Lung (tissue), 12 donors: ENCODE data around the gene ENTPD6. TPM values are rescaled to one million over a fixed set of nuclear protein-coding genes. Genes with fewer than 3 reads are reported as not detected.
A peak's percentile ranks its signal among the peaks of the same experiment; 100 is the strongest.

Source experiments
- ATAC-seq: fragments of 200-7000 bp; cut with Tn5 transposase; one replicate; pipeline ENCODE4 v1.9.1; 2020; ENCODE audit warnings: moderate number of reproducible peaks; ENCODE audit not compliant: insufficient read depth, low FRiP score
- DNase-seq, 3 donors: peaks; one replicate each; pipeline ENCODE4 v3.0.0-alpha.2; 2013 to 2017
- H3K27ac ChIP-seq, 2 donors: one replicate each; pipeline ENCODE4 v1.5.1; 2013; ENCODE audit warnings: mild to moderate bottlenecking in 2 of 2, moderate library complexity in 2 of 2, control low read depth in 1 of 2, inconsistent platforms in 1 of 2, low read depth in 1 of 2, low read length in 1 of 2
- H3K27me3 ChIP-seq, 3 donors: one replicate each; pipeline ENCODE4 v1.5.1; 2013; ENCODE audit warnings: low read length in 2 of 3; ENCODE audit not compliant: control insufficient read depth in 3 of 3, insufficient read depth in 3 of 3
- H3K36me3 ChIP-seq, 4 donors: one replicate each; pipeline ENCODE4 v1.5.1; 2013; ENCODE audit warnings: low read length in 4 of 4, mild to moderate bottlenecking in 1 of 4, moderate library complexity in 1 of 4; ENCODE audit not compliant: control insufficient read depth in 4 of 4, insufficient read depth in 4 of 4
- H3K4me1 ChIP-seq, 5 donors: one replicate each; pipeline ENCODE4 v1.5.1; 2013; ENCODE audit warnings: low read length in 5 of 5, mild to moderate bottlenecking in 2 of 5, moderate library complexity in 1 of 5; ENCODE audit not compliant: control insufficient read depth in 5 of 5, insufficient read depth in 5 of 5
- H3K4me3 ChIP-seq: one replicate; pipeline ENCODE4 v1.5.1; 2013; ENCODE audit warnings: mild to moderate bottlenecking, control low read depth, moderate library complexity
- H3K9ac ChIP-seq, 2 donors: one replicate each; pipeline ENCODE4 v1.5.1; 2013; ENCODE audit warnings: low read length in 2 of 2, control low read depth in 1 of 2; ENCODE audit not compliant: insufficient read depth in 1 of 2
- H3K9me3 ChIP-seq, 4 donors: one replicate each; pipeline ENCODE4 v1.5.1; 2013; ENCODE audit warnings: low read length in 3 of 4, mild to moderate bottlenecking in 1 of 4, moderate library complexity in 1 of 4; ENCODE audit not compliant: control insufficient read depth in 4 of 4, insufficient read depth in 3 of 4
- CTCF ChIP-seq: IDR thresholded peaks from 2 replicates; pipeline ENCODE4 v1.5.1; 2012; ENCODE audit warnings: mild to moderate bottlenecking; ENCODE audit errors: control extremely low read depth, extremely low read depth
- WGBS, 2 donors: extraction: QIAGEN DNeasy Blood & Tissue Kit; methylation state at CpG; one replicate each; pipeline ENCODE4 v1.1.7; 2013; 5-methylcytosine and 5-hydroxymethylcytosine counted together
- polyA plus RNA-seq, 2 donors: library from polyadenylated mRNA; stranded (reverse); fragments of 200-250 nt; gene quantifications; one replicate each; pipeline ENCODE4 v1.2.1, GENCODE V29; 2013
- total RNA-seq, 2 donors: library from RNA; depleted of rRNA in 1 of 2; stranded (reverse); fragments of >200 nt in 1 of 2; gene quantifications; one replicate each; pipeline ENCODE4 v1.2.1, GENCODE V29; 2014 to 2021
- donor health status: control.
- donor health status: control.
- donor health status: Bipolar disorder and iron deficiency.
- donor health status: healthy.
- donor health status: DM: yes; HTN: yes; CAD: no.

ENTPD6 gene
- total and polyA plus RNA-seq, 4 donors, result 33.8 to 78.8 (median 52.2) TPM

DNA sequence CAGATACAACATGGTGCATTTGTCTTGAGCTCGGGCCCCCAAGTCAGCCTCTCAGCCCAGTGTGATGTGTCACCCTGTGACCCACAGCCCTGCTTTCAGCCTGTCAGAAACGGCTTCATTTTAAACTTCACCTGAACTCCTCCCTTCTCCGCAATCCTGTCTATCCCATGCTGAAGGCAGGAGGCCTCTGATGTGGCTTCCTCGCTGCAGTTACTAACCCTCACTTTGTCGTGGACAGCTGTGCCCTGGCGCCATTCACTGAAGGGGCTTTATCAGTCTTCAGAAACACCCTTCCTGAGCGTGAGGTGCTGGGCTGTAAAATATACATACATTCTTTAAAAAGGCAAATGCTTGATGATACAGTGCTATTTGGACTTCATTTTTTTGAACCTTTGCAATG lies 7.9 kb upstream of the ENTPD6 start:
- no peak for DNase-seq
- Histone ChIP-seq H3K9me3 (peaks cover 0 to 4% (median 0%) of the 10 kb centered on the region in 4 donors), H3K27me3 (peaks cover 0 to 3% (median 0%) of the 10 kb centered on the region in 3 donors), H3K27ac (no peak overlapping the region), H3K4me1 (peaks cover 0 to 6% (median 3%) of the 10 kb centered on the region in 5 donors), H3K9ac (no peak overlapping the region), H3K36me3 (no peaks in the 10 kb centered on the region), H3K4me3 (no peak overlapping the region)
- no peak for ATAC-seq
- WGBS, 2 donors, result 57 to 71% methylated on average over 7 of the region's 7 CpGs
- TF ChIP-seq CTCF, result no peak

GRCh38 chr20:25188218-25188617 lies 7.3 kb upstream of the ENTPD6 start:
- WGBS, 2 donors, result 59 to 74% methylated on average over 1 of the region's 1 CpG
- H3K4me1 ChIP-seq, result peaks cover 0 to 6% (median 3%) of the 10 kb centered on the region in 5 donors
- peaks cover 0 to 4% (median 0%) of the 10 kb centered on the region in 4 donors for H3K9me3 ChIP-seq
- TF ChIP-seq CTCF, result no peak
- H3K36me3 ChIP-seq, result no peaks in the 10 kb centered on the region
- H3K9ac ChIP-seq, result no peak overlapping the region
- H3K27me3 ChIP-seq, result peaks cover 0 to 3% (median 0%) of the 10 kb centered on the region in 3 donors
- no peak overlapping the region for H3K4me3 ChIP-seq
- ATAC-seq (no peak), DNase-seq (no peak)
- H3K27ac ChIP-seq, result no peak overlapping the region

GRCh38 chr20:25191051-25191450 lies 4.5 kb upstream of the ENTPD6 start:
- ATAC-seq (no peak), DNase-seq (no peak)
- peaks cover 0 to 4% (median 0%) of the 10 kb centered on the region in 4 donors for H3K9me3 ChIP-seq
- no peak overlapping the region for H3K4me3 ChIP-seq
- TF ChIP-seq CTCF, result no peak
- no peaks in the 10 kb centered on the region for H3K36me3 ChIP-seq
- peaks cover 0 to 3% (median 0%) of the 10 kb centered on the region in 3 donors for H3K27me3 ChIP-seq
- peaks cover 0 to 6% (median 3%) of the 10 kb centered on the region in 5 donors for H3K4me1 ChIP-seq
- 69 to 75% methylated on average over 1 of the region's 1 CpG for WGBS, 2 donors
- no peak overlapping the region for H3K9ac ChIP-seq
- H3K27ac ChIP-seq, result peak overlapping the region in 1 of 2 donors; percentile 79

GRCh38 chr20:25191689-25192088 lies 3.8 kb upstream of the ENTPD6 start:
- no peak overlapping the region for H3K4me3 ChIP-seq
- H3K36me3 ChIP-seq, result no peaks in the 10 kb centered on the region
- H3K27ac ChIP-seq, result peak overlapping the region in 1 of 2 donors; percentile 79
- WGBS, 2 donors, result 66 to 90% methylated on average over 2 of the region's 2 CpGs
- H3K4me1 ChIP-seq, result peaks cover 0 to 9% (median 5%) of the 10 kb centered on the region in 5 donors
- no peak for ATAC-seq
- H3K27me3 ChIP-seq, result peaks cover 0 to 3% (median 0%) of the 10 kb centered on the region in 3 donors
- no peak overlapping the region for H3K9ac ChIP-seq
- peaks cover 0 to under 1% (median 0%) of the 10 kb centered on the region in 4 donors for H3K9me3 ChIP-seq
- TF ChIP-seq CTCF, result no peak
- DNase-seq, result no peak
